ENCODE data around the gene PAFAH2.

The PAFAH2 gene

DNA sequence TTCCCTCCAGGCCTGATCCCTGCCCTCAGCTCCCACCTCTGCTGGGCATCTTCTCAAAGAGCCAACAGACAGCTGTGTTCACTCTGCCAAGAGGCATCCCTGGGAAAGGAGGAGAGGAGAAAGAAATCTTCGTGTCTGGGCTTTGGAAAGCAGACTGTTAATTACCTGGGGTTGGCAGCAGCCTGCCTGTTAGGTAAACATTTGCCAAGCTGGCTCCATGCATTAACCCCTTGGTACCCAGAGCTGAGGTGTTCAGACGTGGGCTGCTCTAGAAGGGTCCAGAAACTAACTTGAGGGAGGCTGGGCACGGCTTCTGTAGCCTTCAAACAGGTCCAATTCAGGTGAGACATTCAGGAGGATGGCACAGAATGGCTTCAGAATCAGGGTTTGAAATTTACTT is 15.0 kb upstream of the PAFAH2 start:
- Histone ChIP-seq H3K36me3 (ENCODE audit: control insufficient read depth in 2 of 2, insufficient read depth in 2 of 2, low read length in 2 of 2) (no peaks in the 10 kb centered on the region), H3K4me3 (ENCODE audit: low read length in 2 of 2) (no peak overlapping the region), H3K27ac (ENCODE audit: low read depth in 2 of 2, low read length in 2 of 2) (no peak overlapping the region), H3K27me3 (ENCODE audit: control insufficient read depth in 2 of 2, insufficient read depth in 2 of 2, low read length in 2 of 2) (no peaks in the 10 kb centered on the region), H3K4me1 (ENCODE audit: control insufficient read depth in 2 of 2, insufficient read depth in 2 of 2, low read length in 2 of 2) (no peaks in the 10 kb centered on the region), H3K9me3 (ENCODE audit: control insufficient read depth in 2 of 2, low read length in 2 of 2) (no peaks in the 10 kb centered on the region), H3K9ac (ENCODE audit: low read depth in 1 of 2, low read length in 2 of 2) (no peak overlapping the region)

DNA sequence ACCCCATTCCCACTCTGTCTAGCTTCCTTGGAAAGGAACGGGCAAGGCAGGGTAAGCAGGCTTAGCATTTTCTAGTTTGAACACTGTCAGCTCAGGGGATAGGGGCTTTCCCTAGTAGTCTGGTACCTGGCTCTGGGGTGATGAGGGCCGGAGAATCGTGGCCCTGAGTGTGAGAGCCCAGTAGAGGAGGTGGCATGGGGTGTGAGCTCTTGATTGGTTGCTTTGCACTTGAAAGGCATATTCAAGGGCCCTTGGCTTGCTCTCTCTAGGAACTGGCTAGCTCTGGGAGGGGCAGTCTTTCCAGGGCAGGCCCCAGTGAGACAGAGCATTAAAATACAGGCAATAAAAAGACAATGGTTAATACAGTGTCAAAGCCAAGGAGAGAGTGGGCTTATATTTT is 13.0 kb upstream of the PAFAH2 start:
- Histone ChIP-seq H3K4me1 (ENCODE audit: control insufficient read depth in 2 of 2, insufficient read depth in 2 of 2, low read length in 2 of 2) (no peaks in the 10 kb centered on the region), H3K4me3 (ENCODE audit: low read length in 2 of 2) (no peak overlapping the region), H3K27me3 (ENCODE audit: control insufficient read depth in 2 of 2, insufficient read depth in 2 of 2, low read length in 2 of 2) (no peaks in the 10 kb centered on the region), H3K9me3 (ENCODE audit: control insufficient read depth in 2 of 2, low read length in 2 of 2) (no peaks in the 10 kb centered on the region), H3K9ac (ENCODE audit: low read depth in 1 of 2, low read length in 2 of 2) (no peak overlapping the region), H3K27ac (ENCODE audit: low read depth in 2 of 2, low read length in 2 of 2) (no peak overlapping the region), H3K36me3 (ENCODE audit: control insufficient read depth in 2 of 2, insufficient read depth in 2 of 2, low read length in 2 of 2) (no peaks in the 10 kb centered on the region)

DNA sequence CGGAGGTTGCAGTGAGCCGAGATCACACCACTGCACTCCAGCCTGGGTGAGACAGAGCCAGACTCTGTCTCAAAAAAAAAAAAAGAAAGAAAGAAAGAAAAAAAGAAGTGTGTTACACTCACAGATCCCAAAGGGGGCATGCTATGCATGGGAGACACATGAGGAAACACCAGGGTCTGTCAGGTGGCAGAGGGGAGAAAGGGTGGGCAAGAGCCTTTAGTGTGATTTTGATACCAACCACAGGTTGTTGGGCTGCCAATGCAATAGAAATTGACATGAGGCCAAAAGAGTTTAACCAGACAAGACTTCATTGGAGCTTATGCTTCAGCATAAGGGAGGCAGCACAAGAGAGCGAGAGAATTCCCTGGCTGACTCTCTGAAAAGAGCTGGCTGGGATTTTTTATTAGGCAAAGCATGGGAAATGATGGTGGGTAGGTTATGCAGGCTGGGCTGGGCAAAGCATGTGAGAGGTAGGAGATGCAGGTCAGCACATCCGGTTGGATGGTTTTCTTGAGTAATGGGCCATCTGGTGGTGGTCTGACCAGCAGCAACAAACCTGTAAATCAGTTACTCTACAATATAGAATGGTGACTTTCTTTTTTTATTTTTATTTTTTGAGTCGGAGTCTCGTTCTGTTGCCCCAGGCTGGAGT is 12.1 kb upstream of the PAFAH2 start:
- H3K27ac ChIP-seq (ENCODE audit: low read depth in 2 of 2, low read length in 2 of 2): no peak overlapping the region
- H3K9me3 ChIP-seq (ENCODE audit: control insufficient read depth in 2 of 2, low read length in 2 of 2): no peaks in the 10 kb centered on the region
- H3K27me3 ChIP-seq (ENCODE audit: control insufficient read depth in 2 of 2, insufficient read depth in 2 of 2, low read length in 2 of 2): no peaks in the 10 kb centered on the region
- H3K9ac ChIP-seq (ENCODE audit: low read depth in 1 of 2, low read length in 2 of 2): no peak overlapping the region
- H3K4me3 ChIP-seq (ENCODE audit: low read length in 2 of 2): no peak overlapping the region
- no peaks in the 10 kb centered on the region for H3K36me3 ChIP-seq (ENCODE audit: control insufficient read depth in 2 of 2, insufficient read depth in 2 of 2, low read length in 2 of 2)
- no peaks in the 10 kb centered on the region for H3K4me1 ChIP-seq (ENCODE audit: control insufficient read depth in 2 of 2, insufficient read depth in 2 of 2, low read length in 2 of 2)

DNA sequence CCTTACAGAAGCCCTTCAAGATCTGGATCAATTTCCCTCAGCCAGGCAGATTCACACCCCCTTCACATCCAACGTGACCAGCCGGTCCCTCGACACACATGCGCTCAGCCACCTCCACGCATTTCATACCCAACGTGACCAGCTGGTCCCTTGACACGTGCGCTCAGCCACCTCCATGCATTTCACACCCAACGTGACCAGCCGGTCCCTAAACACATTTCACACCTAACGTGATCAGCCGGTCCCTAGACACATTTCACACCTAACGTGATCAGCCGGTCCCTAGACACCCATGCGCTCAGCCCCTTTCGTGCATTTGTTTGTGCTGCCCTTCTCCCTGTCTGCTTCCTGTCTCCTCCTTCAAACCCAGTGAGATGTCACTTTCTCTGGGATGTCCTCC is 8.8 kb upstream of the PAFAH2 start:
- Histone ChIP-seq H3K4me1 (ENCODE audit: control insufficient read depth in 2 of 2, insufficient read depth in 2 of 2, low read length in 2 of 2) (no peaks in the 10 kb centered on the region), H3K9ac (ENCODE audit: low read depth in 1 of 2, low read length in 2 of 2) (no peak overlapping the region), H3K27ac (ENCODE audit: low read depth in 2 of 2, low read length in 2 of 2) (no peak overlapping the region), H3K4me3 (ENCODE audit: low read length in 2 of 2) (no peak overlapping the region), H3K9me3 (ENCODE audit: control insufficient read depth in 2 of 2, low read length in 2 of 2) (no peaks in the 10 kb centered on the region), H3K27me3 (ENCODE audit: control insufficient read depth in 2 of 2, insufficient read depth in 2 of 2, low read length in 2 of 2) (no peaks in the 10 kb centered on the region), H3K36me3 (ENCODE audit: control insufficient read depth in 2 of 2, insufficient read depth in 2 of 2, low read length in 2 of 2) (no peaks in the 10 kb centered on the region)

DNA sequence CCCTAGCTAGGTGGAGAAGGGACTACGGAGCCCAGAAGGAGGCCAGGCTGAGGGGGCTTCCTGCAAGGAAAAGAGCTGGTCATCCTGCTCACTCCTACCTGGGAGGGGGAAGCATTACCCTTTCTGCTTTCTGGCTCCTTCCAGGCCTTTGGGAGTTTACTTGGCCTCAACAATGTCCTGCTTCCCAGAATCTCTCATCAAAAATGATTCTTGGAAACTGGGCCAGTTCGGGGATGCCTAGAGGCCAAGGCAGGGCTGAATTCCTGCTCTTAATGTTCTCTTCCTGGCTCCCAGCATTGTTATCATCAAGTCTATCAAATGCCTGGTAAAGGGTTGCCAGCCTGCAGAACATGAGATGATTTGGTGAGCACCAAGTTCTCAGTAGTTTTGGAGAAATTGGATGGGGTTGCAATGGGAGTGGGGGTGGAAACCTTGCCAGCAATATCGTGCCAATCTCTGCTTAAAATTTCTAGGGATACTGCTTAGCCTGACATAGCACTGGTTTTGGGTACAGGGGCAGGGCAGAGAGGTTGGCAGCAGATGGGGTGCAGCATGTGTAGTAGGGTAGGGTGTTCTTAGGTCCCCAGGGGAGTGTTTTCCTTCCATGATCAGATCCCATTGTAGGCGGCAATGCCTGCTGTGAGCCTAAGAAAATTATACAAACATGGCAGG is 7.7 kb upstream of the PAFAH2 start:
- Histone ChIP-seq H3K4me3 (ENCODE audit: low read length in 2 of 2) (no peak overlapping the region), H3K27me3 (ENCODE audit: control insufficient read depth in 2 of 2, insufficient read depth in 2 of 2, low read length in 2 of 2) (no peaks in the 10 kb centered on the region), H3K9ac (ENCODE audit: low read depth in 1 of 2, low read length in 2 of 2) (no peak overlapping the region), H3K4me1 (ENCODE audit: control insufficient read depth in 2 of 2, insufficient read depth in 2 of 2, low read length in 2 of 2) (no peaks in the 10 kb centered on the region), H3K36me3 (ENCODE audit: control insufficient read depth in 2 of 2, insufficient read depth in 2 of 2, low read length in 2 of 2) (no peaks in the 10 kb centered on the region), H3K27ac (ENCODE audit: low read depth in 2 of 2, low read length in 2 of 2) (no peak overlapping the region), H3K9me3 (ENCODE audit: control insufficient read depth in 2 of 2, low read length in 2 of 2) (no peaks in the 10 kb centered on the region)

DNA sequence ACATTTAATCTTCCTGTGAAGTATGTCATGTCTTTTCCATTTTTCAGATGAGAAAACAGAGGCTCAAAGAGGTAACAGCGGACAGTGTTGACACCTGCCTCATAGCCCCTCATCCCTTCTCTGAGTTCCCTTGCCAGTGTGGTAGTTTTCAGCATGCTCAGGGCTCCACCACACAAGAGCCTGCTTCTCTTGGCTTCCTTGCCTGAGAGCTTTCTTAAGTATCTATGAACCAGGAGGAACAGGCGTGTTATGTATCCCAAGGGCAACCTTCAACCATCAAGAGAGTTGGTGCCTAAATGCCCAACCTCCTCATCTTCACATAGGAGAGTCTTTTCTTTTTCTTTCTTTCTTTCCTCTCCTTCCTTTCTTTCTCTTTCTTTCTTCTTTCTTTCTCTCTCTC is 5.9 kb upstream of the PAFAH2 start:
- H3K36me3 ChIP-seq (ENCODE audit: control insufficient read depth in 2 of 2, insufficient read depth in 2 of 2, low read length in 2 of 2): no peaks in the 10 kb centered on the region
- no peaks in the 10 kb centered on the region for H3K27me3 ChIP-seq (ENCODE audit: control insufficient read depth in 2 of 2, insufficient read depth in 2 of 2, low read length in 2 of 2)
- H3K9ac ChIP-seq (ENCODE audit: low read depth in 1 of 2, low read length in 2 of 2): no peak overlapping the region
- no peaks in the 10 kb centered on the region for H3K9me3 ChIP-seq (ENCODE audit: control insufficient read depth in 2 of 2, low read length in 2 of 2)
- H3K27ac ChIP-seq (ENCODE audit: low read depth in 2 of 2, low read length in 2 of 2): no peak overlapping the region
- H3K4me3 ChIP-seq (ENCODE audit: low read length in 2 of 2): no peak overlapping the region
- no peaks in the 10 kb centered on the region for H3K4me1 ChIP-seq (ENCODE audit: control insufficient read depth in 2 of 2, insufficient read depth in 2 of 2, low read length in 2 of 2)

DNA sequence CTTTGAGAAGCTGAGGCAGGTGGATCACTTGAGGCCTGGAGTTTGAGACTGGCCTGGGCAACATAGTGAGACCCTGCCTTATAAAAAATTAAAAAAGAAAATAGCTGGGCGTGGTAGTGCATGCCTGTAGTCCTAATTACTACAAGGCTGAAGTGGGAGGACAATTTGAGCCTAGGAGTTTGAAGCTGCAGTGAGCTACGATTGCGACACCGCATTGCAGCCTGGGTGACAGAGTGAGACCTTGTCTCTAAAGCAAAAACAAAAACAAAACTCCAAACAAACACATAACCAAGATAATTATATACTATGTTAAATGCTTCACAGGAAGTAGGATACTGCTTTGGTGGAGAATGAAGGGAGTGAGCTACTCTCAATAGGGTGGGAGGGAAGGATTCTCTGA is 5.4 kb upstream of the PAFAH2 start:
- Histone ChIP-seq H3K9ac (ENCODE audit: low read depth in 1 of 2, low read length in 2 of 2) (no peak overlapping the region), H3K36me3 (ENCODE audit: control insufficient read depth in 2 of 2, insufficient read depth in 2 of 2, low read length in 2 of 2) (no peaks in the 10 kb centered on the region), H3K4me1 (ENCODE audit: control insufficient read depth in 2 of 2, insufficient read depth in 2 of 2, low read length in 2 of 2) (peaks cover 3 to 5% of the 10 kb centered on the region in 2 donors), H3K4me3 (ENCODE audit: low read length in 2 of 2) (no peak overlapping the region), H3K27me3 (ENCODE audit: control insufficient read depth in 2 of 2, insufficient read depth in 2 of 2, low read length in 2 of 2) (no peaks in the 10 kb centered on the region), H3K9me3 (ENCODE audit: control insufficient read depth in 2 of 2, low read length in 2 of 2) (no peaks in the 10 kb centered on the region), H3K27ac (ENCODE audit: low read depth in 2 of 2, low read length in 2 of 2) (no peak overlapping the region)

DNA sequence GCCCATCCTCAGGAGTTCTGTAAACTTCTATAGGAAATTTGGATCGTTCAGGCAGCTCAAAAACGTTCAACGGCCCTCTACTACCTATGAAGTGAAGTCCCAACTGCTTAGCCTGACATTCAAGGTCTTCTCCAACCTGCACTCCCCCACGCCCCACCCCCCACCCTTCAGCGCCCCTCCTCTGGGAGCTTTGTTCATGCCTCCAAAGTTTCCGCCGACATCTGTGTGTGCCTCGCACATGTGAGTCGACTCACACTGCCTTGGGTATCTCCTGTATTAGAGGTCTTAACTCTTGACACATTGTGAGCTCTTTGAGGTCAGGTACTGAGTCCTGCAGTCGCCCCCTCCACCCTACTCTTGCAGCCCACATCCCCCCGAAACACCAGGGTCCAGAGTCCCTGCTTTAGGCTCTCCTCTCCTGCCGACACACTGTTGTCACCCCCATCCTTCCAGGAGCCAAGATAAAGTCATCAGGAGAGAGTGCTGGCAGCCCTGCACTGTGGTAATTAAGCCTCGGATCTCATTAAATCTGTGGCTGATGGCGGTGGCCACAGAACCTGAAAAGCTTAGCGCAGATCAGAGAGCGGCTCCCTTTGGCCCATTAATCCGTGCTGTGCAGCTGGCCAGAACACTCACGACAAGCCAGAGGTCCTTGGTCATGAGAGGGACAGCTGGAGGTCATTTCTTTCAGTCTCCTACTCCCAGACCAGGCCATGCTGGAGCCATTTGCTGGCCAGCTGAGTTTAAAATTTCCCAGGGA is 1.4 kb upstream of the PAFAH2 start:
- no peak overlapping the region for H3K9ac ChIP-seq (ENCODE audit: low read depth in 1 of 2, low read length in 2 of 2)
- no peaks in the 10 kb centered on the region for H3K27me3 ChIP-seq (ENCODE audit: control insufficient read depth in 2 of 2, insufficient read depth in 2 of 2, low read length in 2 of 2)
- peaks cover 12 to 14% of the 10 kb centered on the region in 2 donors for H3K4me1 ChIP-seq (ENCODE audit: control insufficient read depth in 2 of 2, insufficient read depth in 2 of 2, low read length in 2 of 2)
- no peak overlapping the region for H3K4me3 ChIP-seq (ENCODE audit: low read length in 2 of 2)
- no peaks in the 10 kb centered on the region for H3K9me3 ChIP-seq (ENCODE audit: control insufficient read depth in 2 of 2, low read length in 2 of 2)
- no peak overlapping the region for H3K27ac ChIP-seq (ENCODE audit: low read depth in 2 of 2, low read length in 2 of 2)
- no peaks in the 10 kb centered on the region for H3K36me3 ChIP-seq (ENCODE audit: control insufficient read depth in 2 of 2, insufficient read depth in 2 of 2, low read length in 2 of 2)

DNA sequence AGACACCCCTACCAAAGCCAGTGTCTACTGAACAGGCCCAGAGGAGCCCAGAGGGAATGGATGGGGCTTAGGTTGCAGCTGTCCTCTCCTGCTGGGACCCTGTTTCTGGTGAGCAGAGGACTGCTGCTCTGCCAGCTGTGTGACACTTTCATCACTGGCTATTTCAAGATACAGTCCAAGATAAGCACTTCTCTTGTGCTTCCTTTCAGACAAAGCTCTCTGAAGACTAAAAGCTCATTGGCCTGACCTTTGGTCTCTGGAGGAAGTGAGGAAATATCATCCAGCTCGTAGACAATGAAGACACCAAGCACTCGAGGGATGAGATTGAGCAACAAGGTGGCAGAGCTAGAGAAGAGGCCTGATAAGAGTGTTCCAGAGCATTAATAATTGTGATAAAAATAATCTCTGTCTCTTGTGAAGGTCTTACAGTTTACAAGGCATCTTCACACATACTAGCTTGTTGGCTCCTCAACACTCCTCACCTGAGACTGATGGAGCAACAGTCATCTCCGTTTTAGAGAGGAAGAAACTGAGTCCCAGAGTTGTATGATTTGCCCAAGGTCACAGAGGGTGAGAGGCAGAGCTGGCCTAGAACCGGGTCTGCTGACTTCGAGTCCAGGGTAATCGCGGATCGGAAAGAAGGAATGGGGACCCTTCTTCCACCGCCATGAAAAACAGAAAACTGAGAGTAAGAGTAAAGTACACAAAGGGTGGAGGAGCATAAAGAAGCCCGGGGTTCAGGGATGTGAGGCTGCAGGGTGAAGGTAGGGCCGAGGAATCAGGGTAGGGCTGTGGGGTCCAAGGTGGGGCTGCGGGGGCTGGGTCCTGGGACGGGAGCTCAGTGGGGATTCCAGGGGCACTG is 666 bp downstream of the PAFAH2 start:
- Histone ChIP-seq H3K9me3 (ENCODE audit: control insufficient read depth in 2 of 2, low read length in 2 of 2) (no peaks in the 10 kb centered on the region), H3K4me1 (ENCODE audit: control insufficient read depth in 2 of 2, insufficient read depth in 2 of 2, low read length in 2 of 2) (peaks cover 12 to 14% of the 10 kb centered on the region in 2 donors), H3K9ac (ENCODE audit: low read depth in 1 of 2, low read length in 2 of 2) (peak overlapping the region; percentile 73 to 81), H3K27me3 (ENCODE audit: control insufficient read depth in 2 of 2, insufficient read depth in 2 of 2, low read length in 2 of 2) (no peaks in the 10 kb centered on the region), H3K4me3 (ENCODE audit: low read length in 2 of 2) (peak overlapping the region; percentile 83 to 88), H3K36me3 (ENCODE audit: control insufficient read depth in 2 of 2, insufficient read depth in 2 of 2, low read length in 2 of 2) (peaks cover 0 to 3% of the 10 kb centered on the region in 2 donors), H3K27ac (ENCODE audit: low read depth in 2 of 2, low read length in 2 of 2) (peak overlapping the region; percentile 84 to 86)
